Upper lobe of left lung (tissue), 4 donors: ENCODE measurements around the gene MTHFD2.

ENCODE experiments used
- CTCF ChIP-seq, 6 experiments: fragments of 450-650 bp in 4 of 6; fragments of 200-600 bp in 2 of 6; sonication (generic) in 2 of 6; IDR thresholded peaks; one replicate each; pipeline ENCODE4 v1.5.1; 2016 to 2019; ENCODE audit warnings: antibody characterized with exemption in 6 of 6
- EP300 ChIP-seq, 4 donors: sonication (generic); formaldehyde crosslinking; IDR thresholded peaks; one replicate each; pipeline ENCODE4 v1.5.1; 2017; ENCODE audit warnings: antibody characterized with exemption in 4 of 4, control low read depth in 2 of 4

GRCh38 chr2:74162951-74163350 is 35.5 kb upstream of the MTHFD2 start:
- TF ChIP-seq CTCF (IDR thresholded peaks at IDR 0.05) = no peak
- TF ChIP-seq EP300 (IDR thresholded peaks at IDR 0.05) = no peak
